ENCODE measurements around the gene WNT8B. TPM values are rescaled to one million over a fixed set of nuclear protein-coding genes. Genes with fewer than 3 reads are reported as not detected.

Gene WNT8B
- total and polyA plus RNA-seq, 12 donors, result 0.03 to 0.97 (median 0.53) TPM; not detected in 5

DNA sequence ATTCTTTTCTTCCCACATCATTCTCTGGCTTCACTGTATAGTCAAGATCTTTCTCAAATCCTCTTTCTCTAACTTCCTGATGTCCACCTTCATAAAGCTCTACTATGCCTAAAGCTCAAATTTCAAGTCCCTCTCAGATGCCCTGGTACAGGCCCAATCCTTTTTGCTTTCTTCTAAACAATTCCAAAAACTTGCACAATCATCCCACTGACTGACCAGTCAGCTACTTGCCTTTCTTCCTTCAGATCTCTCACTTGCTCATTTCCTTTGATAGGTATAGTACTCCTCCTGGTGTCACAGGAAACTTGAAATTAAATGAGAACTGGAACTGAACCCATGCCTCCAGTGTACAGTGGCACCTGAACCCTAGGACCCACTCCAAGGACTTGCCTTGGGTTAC is 38.6 kb downstream of the WNT8B start:
- H3K4me3 ChIP-seq, result no peak overlapping the region
- no peaks in the 10 kb centered on the region for H3K27me3 ChIP-seq
- intact Hi-C loops (cut with DNase I), result no loop called here
- H3K27ac ChIP-seq, result no peak overlapping the region
- no peak for DNase-seq
- peaks cover 0 to 6% of the 10 kb centered on the region in 2 donors for H3K4me1 ChIP-seq (replicated peaks in 1 of 2)
- TF ChIP-seq CTCF (IDR thresholded peaks at IDR 0.05) (no peak), POLR2A (IDR thresholded peaks at IDR 0.05) (no peak)
- H3K9me3 ChIP-seq (replicated peaks in 1 of 3), result no peaks in the 10 kb centered on the region
- H3K36me3 ChIP-seq (replicated peaks in 1 of 2), result peaks cover 0 to 19% of the 10 kb centered on the region in 2 donors

- no peak overlapping the region for H3K27ac ChIP-seq
- H3K4me3 ChIP-seq, result no peak overlapping the region
- intact Hi-C loops (cut with DNase I), result no loop called here
- no peaks in the 10 kb centered on the region for H3K9me3 ChIP-seq (replicated peaks in 1 of 3)
- H3K36me3 ChIP-seq (replicated peaks in 1 of 2), result peaks cover 0 to 15% of the 10 kb centered on the region in 2 donors
- H3K27me3 ChIP-seq, result no peaks in the 10 kb centered on the region
- DNase-seq, result no peak
- peaks cover 0 to 6% of the 10 kb centered on the region in 2 donors for H3K4me1 ChIP-seq (replicated peaks in 1 of 2)
- WGBS, 4 donors, result 83 to 94% (median 88%) methylated on average over 1 of the region's 1 CpG
- no peak for TF ChIP-seq CTCF (IDR thresholded peaks at IDR 0.05)
- no peak for TF ChIP-seq POLR2A (IDR thresholded peaks at IDR 0.05)
Measured at GRCh38 chr10:100502926-100503494, 40.2 kb downstream of the WNT8B start.

GRCh38 chr10:100504096-100504495 is 41.3 kb downstream of the WNT8B start:
- 42 to 53% (median 47%) methylated on average over 5 of the region's 5 CpGs for WGBS, 4 donors
- Histone ChIP-seq H3K36me3 (replicated peaks in 1 of 2) (peaks cover 0 to 9% of the 10 kb centered on the region in 2 donors), H3K9me3 (replicated peaks in 1 of 3) (no peaks in the 10 kb centered on the region), H3K4me3 (no peak overlapping the region), H3K4me1 (replicated peaks in 1 of 2) (peaks cover 0 to 6% of the 10 kb centered on the region in 2 donors), H3K27me3 (no peaks in the 10 kb centered on the region), H3K27ac (no peak overlapping the region)
- intact Hi-C loops (cut with DNase I), result no loop called here
- TF ChIP-seq POLR2A (IDR thresholded peaks at IDR 0.05), result no peak
- no peak for TF ChIP-seq CTCF (IDR thresholded peaks at IDR 0.05)
- DNase-seq, result no peak

DNA sequence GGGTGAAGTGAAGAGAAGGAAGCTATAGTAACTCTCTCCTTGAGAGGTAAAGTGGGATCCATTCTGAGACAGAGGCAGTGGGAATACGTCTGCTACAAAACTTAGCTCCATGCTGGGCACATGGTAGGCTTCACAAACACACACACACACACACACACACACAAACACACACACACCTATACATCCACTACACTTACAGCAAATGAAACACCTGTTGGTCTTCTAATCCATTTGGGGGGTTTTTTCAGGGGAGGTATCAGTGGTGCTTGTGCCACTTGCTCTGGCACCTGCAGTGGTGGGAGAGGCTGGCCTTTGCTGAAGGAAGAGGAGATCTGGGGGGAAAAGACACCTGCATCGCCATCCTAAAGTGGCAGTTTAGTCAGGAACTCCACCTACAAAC is 42.4 kb downstream of the WNT8B start:
- Histone ChIP-seq H3K4me1 (replicated peaks in 1 of 2) (peaks cover 0 to 6% of the 10 kb centered on the region in 2 donors), H3K36me3 (replicated peaks in 1 of 2) (peaks cover 0 to 9% of the 10 kb centered on the region in 2 donors), H3K4me3 (no peak overlapping the region), H3K9me3 (replicated peaks in 1 of 3) (no peaks in the 10 kb centered on the region), H3K27ac (no peak overlapping the region), H3K27me3 (no peaks in the 10 kb centered on the region)
- 97 to 100% (median 99%) methylated on average over 2 of the region's 2 CpGs for WGBS, 4 donors
- DNase-seq, result no peak
- TF ChIP-seq CTCF (IDR thresholded peaks at IDR 0.05), result no peak
- no peak for TF ChIP-seq POLR2A (IDR thresholded peaks at IDR 0.05)
- intact Hi-C loops (cut with DNase I), result loop anchor here in 1 of 2 donors (5.0 kb wide), 1 partner anchor 68 kb away; no protein-coding TSS in a partner anchor
